ENCODE measurements around the gene RAB20. TPM values are rescaled to one million over a fixed set of nuclear protein-coding genes. Genes with fewer than 3 reads are reported as not detected.

Gene RAB20
- total and polyA plus RNA-seq, 7 donors, result 1.2 to 20.5 (median 2.9) TPM

DNA sequence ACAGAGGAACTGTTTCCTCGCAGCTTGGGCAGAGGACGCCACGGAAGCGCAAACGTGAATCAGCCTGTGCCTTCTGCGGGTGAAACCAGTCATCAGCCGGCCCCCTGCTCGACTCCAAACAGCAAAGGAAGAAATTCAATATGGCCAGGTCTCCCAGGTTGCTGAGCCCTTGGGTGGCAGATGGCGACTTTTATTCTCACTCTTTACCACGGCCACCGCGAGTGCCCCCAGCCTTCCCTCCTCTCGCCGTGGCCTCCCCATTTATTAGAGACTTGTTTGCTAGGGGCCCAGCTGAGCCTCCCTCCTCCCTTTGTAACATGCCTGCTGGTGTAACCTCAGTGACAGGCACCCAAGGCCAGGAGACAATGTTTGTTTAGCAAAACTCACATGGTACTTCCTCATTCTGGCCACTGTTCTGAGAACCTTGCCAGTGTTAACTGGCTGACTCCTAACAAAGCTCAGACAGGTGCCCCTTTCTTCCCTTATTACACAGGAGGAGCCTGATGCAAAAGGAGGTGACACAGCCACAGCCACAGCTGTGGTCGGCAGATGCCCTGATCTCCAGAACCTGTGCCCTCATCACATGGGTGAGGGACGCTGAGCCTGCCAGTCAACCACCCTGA is 5.8 kb downstream of the RAB20 start:
- DNase-seq, result no peak
- Histone ChIP-seq H3K9me3 (no peaks in the 10 kb centered on the region), H3K27ac (no peak overlapping the region), H3K4me3 (no peak overlapping the region), H3K27me3 (ENCODE audit: insufficient read depth in 3 of 3, low read length in 2 of 3) (no peaks in the 10 kb centered on the region), H3K4me1 (no peaks in the 10 kb centered on the region), H3K36me3 (ENCODE audit: insufficient read depth in 1 of 2, low read depth in 1 of 2) (no peaks in the 10 kb centered on the region)
- 93 to 96% (median 95%) methylated on average over 16 of the region's 16 CpGs for WGBS, 3 donors
- ATAC-seq, result no peak
- TF ChIP-seq, protein P1, sequence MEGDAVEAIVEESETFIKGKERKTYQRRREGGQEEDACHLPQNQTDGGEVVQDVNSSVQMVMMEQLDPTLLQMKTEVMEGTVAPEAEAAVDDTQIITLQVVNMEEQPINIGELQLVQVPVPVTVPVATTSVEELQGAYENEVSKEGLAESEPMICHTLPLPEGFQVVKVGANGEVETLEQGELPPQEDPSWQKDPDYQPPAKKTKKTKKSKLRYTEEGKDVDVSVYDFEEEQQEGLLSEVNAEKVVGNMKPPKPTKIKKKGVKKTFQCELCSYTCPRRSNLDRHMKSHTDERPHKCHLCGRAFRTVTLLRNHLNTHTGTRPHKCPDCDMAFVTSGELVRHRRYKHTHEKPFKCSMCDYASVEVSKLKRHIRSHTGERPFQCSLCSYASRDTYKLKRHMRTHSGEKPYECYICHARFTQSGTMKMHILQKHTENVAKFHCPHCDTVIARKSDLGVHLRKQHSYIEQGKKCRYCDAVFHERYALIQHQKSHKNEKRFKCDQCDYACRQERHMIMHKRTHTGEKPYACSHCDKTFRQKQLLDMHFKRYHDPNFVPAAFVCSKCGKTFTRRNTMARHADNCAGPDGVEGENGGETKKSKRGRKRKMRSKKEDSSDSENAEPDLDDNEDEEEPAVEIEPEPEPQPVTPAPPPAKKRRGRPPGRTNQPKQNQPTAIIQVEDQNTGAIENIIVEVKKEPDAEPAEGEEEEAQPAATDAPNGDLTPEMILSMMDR (IDR thresholded peaks at IDR 0.05), result no peak
- intact Hi-C loops (cut with DNase I), result no loop called here

DNA sequence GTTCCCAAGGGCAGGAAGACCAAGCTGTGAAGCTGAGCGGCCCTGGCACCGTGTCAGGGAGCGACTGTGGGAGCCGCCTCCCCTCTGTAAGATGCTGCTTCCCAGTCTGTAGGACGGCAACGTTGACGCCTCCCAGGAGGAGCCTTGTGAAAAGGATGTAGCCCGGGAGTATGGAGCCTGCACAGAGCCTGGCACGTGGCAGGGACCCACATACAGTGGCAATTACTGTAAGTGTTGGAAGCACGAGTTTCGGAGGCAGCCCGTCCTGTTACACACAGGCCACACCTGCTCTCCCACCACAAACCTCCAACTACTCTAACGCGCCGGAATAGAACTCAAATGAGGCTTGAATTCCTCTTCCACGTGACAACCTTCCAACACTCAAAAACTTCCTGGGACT is 6.6 kb downstream of the RAB20 start:
- intact Hi-C loops (cut with DNase I), result no loop called here
- TF ChIP-seq, protein P1 (IDR thresholded peaks at IDR 0.05), result no peak
- Histone ChIP-seq H3K27me3 (ENCODE audit: insufficient read depth in 3 of 3, low read length in 2 of 3) (no peaks in the 10 kb centered on the region), H3K9me3 (no peaks in the 10 kb centered on the region), H3K4me1 (no peaks in the 10 kb centered on the region), H3K36me3 (ENCODE audit: insufficient read depth in 1 of 2, low read depth in 1 of 2) (no peaks in the 10 kb centered on the region), H3K27ac (no peak overlapping the region), H3K4me3 (no peak overlapping the region)
- WGBS, 3 donors, result 85 to 89% (median 89%) methylated on average over 15 of the region's 16 CpGs
- DNase-seq, result no peak
- no peak for ATAC-seq

DNA sequence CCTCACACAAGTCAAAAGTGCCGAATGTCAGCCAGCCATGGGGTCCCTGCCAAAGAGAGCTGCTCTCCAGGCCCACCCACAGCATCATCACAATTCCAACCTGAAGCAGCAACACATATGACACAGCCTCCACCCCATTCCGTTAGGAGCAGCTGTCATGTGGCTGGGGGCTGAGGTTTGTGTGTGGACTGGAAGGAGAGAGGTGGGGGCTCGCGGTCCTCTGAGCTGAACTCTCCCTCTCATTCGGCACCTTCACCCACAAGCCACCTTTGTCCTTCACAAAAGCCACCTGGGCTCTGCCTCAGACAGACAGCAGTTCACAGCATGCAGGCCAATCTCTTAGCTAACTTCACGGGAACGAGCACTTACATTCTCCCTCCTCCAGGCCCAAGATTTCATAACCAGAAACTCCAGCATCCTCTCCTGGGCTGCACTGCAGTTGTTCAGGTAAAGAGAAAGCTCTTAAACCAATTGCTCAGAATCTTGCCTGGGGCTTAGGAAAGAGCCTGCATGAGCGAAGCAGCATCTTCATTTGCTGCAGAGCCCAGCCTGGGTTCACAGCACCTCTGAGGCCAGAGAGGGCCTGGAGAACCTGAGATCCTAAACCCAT is 7.2 kb downstream of the RAB20 start:
- no peaks in the 10 kb centered on the region for H3K36me3 ChIP-seq (ENCODE audit: insufficient read depth in 1 of 2, low read depth in 1 of 2)
- 90 to 93% (median 91%) methylated on average over 8 of the region's 8 CpGs for WGBS, 3 donors

DNA sequence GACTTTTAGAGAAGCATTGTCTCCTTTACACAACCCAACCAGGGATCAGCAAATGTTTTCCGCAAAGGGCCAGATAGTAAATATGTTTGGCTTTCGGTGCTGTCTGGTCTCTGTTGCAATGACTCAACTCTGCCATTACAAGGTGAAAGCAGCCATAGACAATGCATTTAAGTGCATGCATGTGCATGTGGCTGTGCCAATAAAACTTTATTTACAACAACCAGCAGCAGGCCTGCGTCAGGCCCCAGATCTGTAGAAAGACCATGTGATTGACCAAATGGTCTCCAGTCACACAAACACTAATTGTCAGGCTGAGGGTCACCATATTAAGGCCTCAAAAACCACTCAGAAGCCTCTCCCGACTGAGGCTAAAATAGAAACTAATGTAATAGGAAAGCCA is 8.1 kb downstream of the RAB20 start:
- Histone ChIP-seq H3K9me3 (no peaks in the 10 kb centered on the region), H3K4me3 (no peak overlapping the region), H3K27ac (no peak overlapping the region), H3K36me3 (ENCODE audit: insufficient read depth in 1 of 2, low read depth in 1 of 2) (no peaks in the 10 kb centered on the region), H3K4me1 (no peaks in the 10 kb centered on the region), H3K27me3 (ENCODE audit: insufficient read depth in 3 of 3, low read length in 2 of 3) (no peaks in the 10 kb centered on the region)
- TF ChIP-seq, protein P1 (IDR thresholded peaks at IDR 0.05), result no peak
- WGBS, 3 donors, result 72 to 73% (median 73%) methylated on average over 4 of the region's 4 CpGs
- intact Hi-C loops (cut with DNase I), result no loop called here
- DNase-seq (no peak), ATAC-seq (no peak)

More for the DNA sequence above, 7.2 kb downstream of the RAB20 start:
- DNase-seq (no peak), ATAC-seq (no peak)
- intact Hi-C loops (cut with DNase I), result no loop called here
- no peak overlapping the region for H3K27ac ChIP-seq
- H3K4me1 ChIP-seq, result no peaks in the 10 kb centered on the region
- H3K9me3 ChIP-seq, result no peaks in the 10 kb centered on the region
- TF ChIP-seq, protein P1 (IDR thresholded peaks at IDR 0.05), result no peak
- H3K27me3 ChIP-seq (ENCODE audit: insufficient read depth in 3 of 3, low read length in 2 of 3), result no peaks in the 10 kb centered on the region
- no peak overlapping the region for H3K4me3 ChIP-seq

DNA sequence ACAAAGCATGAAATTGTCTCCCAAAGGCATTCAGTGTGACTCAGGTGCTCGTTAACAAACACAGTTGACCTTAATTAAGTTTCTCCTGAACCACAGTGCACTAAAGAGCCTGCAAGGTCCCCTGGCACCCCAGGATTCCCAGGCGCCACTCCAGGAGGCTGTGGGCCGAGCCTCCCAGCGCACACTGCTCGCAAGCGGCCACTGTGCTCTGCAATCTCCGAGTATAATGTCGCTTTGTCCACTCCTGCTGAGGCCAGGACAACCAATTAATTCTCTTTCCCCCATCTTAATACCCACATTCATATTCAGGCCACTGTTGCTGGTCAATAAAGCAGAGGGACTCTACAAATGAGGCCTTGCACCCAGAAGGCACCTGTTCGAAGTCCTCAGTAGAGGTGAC is 8.8 kb downstream of the RAB20 start:
- Histone ChIP-seq H3K4me3 (no peak overlapping the region), H3K9me3 (no peaks in the 10 kb centered on the region), H3K27ac (no peak overlapping the region), H3K27me3 (ENCODE audit: insufficient read depth in 3 of 3, low read length in 2 of 3) (no peaks in the 10 kb centered on the region), H3K36me3 (ENCODE audit: insufficient read depth in 1 of 2, low read depth in 1 of 2) (no peaks in the 10 kb centered on the region), H3K4me1 (no peaks in the 10 kb centered on the region)
- intact Hi-C loops (cut with DNase I), result no loop called here
- 94 to 99% (median 97%) methylated on average over 9 of the region's 9 CpGs for WGBS, 3 donors
- no peak for DNase-seq
- no peak for ATAC-seq
- TF ChIP-seq, protein P1 (IDR thresholded peaks at IDR 0.05), result no peak
